ENCODE measurements around the gene DPYSL5.

The DPYSL5 gene

GRCh38 chr2:26886736-26887135, 38.8 kb downstream of the DPYSL5 start:
- POLR2A ChIA-PET (ENCODE audit: low non-redundant PET): no interaction called here
- no peak overlapping the region for H3K27ac ChIP-seq
- no peak for DNase-seq (ENCODE audit: low spot score)
- CTCF ChIA-PET: no interaction called here
- no peak for TF ChIP-seq CTCF (conservative IDR thresholded peaks at IDR 0.05; ENCODE audit: low read depth)

- ChIA-PET POLR2A (ENCODE audit: low non-redundant PET) (interaction anchor here (0.7 kb wide), 1 partner anchor 236 kb away, joined by 3 read pairs; no protein-coding TSS in a partner anchor), CTCF (no interaction called here)
- DNase-seq (ENCODE audit: low spot score): no peak
- H3K27ac ChIP-seq: no peak overlapping the region
- no peak for TF ChIP-seq CTCF (conservative IDR thresholded peaks at IDR 0.05; ENCODE audit: low read depth)
Observed at GRCh38 chr2:26887151-26887550, 39.2 kb downstream of the DPYSL5 start.

- DNase-seq (ENCODE audit: low spot score): no peak
- H3K27ac ChIP-seq: no peak overlapping the region
- POLR2A ChIA-PET (ENCODE audit: low non-redundant PET): no interaction called here
- no peak for TF ChIP-seq CTCF (conservative IDR thresholded peaks at IDR 0.05; ENCODE audit: low read depth)
- CTCF ChIA-PET: no interaction called here
Observed at GRCh38 chr2:26889796-26890195, 41.9 kb downstream of the DPYSL5 start.

GRCh38 chr2:26890341-26891000, 42.5 kb downstream of the DPYSL5 start:
- no peak for TF ChIP-seq CTCF (conservative IDR thresholded peaks at IDR 0.05; ENCODE audit: low read depth)
- POLR2A ChIA-PET (ENCODE audit: low non-redundant PET): no interaction called here
- CTCF ChIA-PET: no interaction called here
- DNase-seq (ENCODE audit: low spot score): no peak
- no peak overlapping the region for H3K27ac ChIP-seq

DNA sequence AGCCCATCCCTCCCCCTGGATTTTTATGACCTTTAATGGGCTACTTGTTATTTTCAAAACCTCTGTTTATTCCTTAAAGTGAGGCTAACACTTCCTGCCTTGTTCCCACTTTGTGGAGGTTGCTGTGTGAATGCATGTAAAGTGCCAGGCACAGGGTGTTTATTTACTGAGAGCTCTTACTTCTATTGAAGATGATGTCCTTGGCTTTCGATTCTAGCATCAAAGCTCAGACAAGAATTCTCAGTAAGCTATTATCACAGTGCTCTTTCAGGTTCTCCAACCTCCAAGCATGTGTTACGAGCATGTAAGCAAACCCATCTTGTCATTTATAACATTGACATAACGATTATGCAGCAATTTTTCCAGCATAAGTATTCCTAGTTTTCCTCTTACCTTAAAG, 44.2 kb downstream of the DPYSL5 start:
- no peak for TF ChIP-seq CTCF (conservative IDR thresholded peaks at IDR 0.05; ENCODE audit: low read depth)
- POLR2A ChIA-PET (ENCODE audit: low non-redundant PET): no interaction called here
- no peak for DNase-seq (ENCODE audit: low spot score)
- no peak overlapping the region for H3K27ac ChIP-seq
- CTCF ChIA-PET: no interaction called here

- no peak for TF ChIP-seq CTCF (conservative IDR thresholded peaks at IDR 0.05; ENCODE audit: low read depth)
- no peak overlapping the region for H3K27ac ChIP-seq
- no peak for DNase-seq (ENCODE audit: low spot score)
- ChIA-PET CTCF (no interaction called here), POLR2A (ENCODE audit: low non-redundant PET) (no interaction called here)
Observed at GRCh38 chr2:26892922-26893524, 45.1 kb downstream of the DPYSL5 start.

All from RWPE1 (cell line).